Measurements from ENCODE around the gene TEX50. TPM values are rescaled to one million over a fixed set of nuclear protein-coding genes. Genes with fewer than 3 reads are reported as not detected.

The TEX50 gene, protein sequence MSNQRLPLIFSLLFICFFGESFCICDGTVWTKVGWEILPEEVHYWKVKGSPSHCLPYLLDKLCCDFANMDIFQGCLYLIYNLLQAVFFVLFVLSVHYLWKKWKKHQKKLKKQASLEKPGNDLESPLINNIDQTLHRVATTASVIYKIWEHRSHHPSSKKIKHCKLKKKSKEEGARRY
- total RNA-seq (2022; extraction: Qiagen RNA extraction), result not detected in 5 replicates

DNA sequence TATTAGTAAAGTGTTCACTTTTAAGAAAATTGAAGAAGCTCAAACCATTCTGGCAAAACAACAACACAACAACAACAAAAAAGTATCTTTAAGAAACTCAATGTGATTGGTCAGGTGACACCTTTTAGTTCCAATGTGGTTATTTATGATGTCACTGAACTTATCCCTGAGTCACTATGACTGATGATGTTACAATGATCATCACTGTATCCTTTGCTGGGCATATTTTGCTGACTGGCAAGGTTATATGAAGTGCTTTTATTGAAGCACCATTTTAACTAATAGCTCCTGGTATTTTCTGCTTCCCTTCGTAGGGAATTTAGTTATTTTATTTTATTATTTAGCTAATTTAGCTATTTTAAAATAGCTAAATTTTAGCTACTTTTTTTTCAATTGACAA, at the start of gene TEX50:
TSS of gene TEX50 (plus strand) at position 223 of the 400 bp plus-strand sequence. CDS start 184 bp downstream, outside the sequence.

DNA sequence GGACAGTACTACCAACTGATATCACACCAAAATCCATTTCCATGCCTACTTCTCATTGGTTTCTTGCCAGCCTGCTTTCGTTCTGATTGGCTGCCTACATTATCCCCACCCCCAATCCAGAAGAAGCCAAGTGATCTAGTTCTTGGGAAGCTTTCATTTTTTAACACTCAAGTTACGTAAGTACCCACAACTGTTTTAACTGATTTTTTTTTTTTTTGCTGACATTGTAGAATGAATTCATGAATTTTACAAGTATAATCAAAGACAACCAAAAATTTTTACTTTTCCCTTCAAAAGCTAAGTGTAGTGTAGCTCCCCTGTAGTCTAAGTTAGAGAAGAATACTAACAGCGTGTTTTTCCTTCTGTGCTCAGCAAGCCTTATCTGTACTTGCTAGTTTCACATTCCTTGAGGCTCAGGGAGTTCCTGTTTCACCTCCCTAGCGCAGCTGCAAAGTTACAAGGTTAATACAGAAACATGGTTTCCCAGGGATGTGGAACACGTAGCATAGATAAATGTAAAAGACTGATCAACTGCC, 32.0 kb upstream of the TEX50 start, which contains the start of gene SLC9C2:
TSS of gene SLC9C2 (minus strand) at position 17 of the 536 bp plus-strand sequence. CDS start 1,296 bp downstream, outside the sequence.

GRCh38 chr1:173669491-173669941, 34.4 kb downstream of the TEX50 start, which contains the start of gene ANKRD45:
TSS of gene ANKRD45 (minus strand) at chr1:173669851. CDS start at chr1:173659418, 10,433 bp downstream.

Other genes with a start within 250 kb of the TEX50 start
- 321 to 342 TPM (median 333 TPM) in 5 replicates for gene PRDX6, start 158.0 kb upstream of the TEX50 start, total RNA-seq (2022; extraction: Qiagen RNA extraction)
- not detected in 5 replicates for gene SLC9C2, start 32.3 kb upstream of the TEX50 start, total RNA-seq (2022; extraction: Qiagen RNA extraction)
- 0.08 to 0.15 TPM (median 0.10 TPM) in 5 replicates for gene ANKRD45, start 34.5 kb downstream of the TEX50 start, total RNA-seq (2022; extraction: Qiagen RNA extraction)
- gene KLHL20, start 79.6 kb downstream of the TEX50 start, total RNA-seq (2022; extraction: Qiagen RNA extraction), result 11.1 to 13.5 TPM (median 12.4 TPM) in 5 replicates
- gene DARS2, start 189.3 kb downstream of the TEX50 start, total RNA-seq (2022; extraction: Qiagen RNA extraction), result 38.2 to 42.9 TPM (median 42.0 TPM) in 5 replicates
- gene CENPL, start 189.5 kb downstream of the TEX50 start, total RNA-seq (2022; extraction: Qiagen RNA extraction), result 11.9 to 15.1 TPM (median 12.8 TPM) in 5 replicates
- gene GAS5, start 232.7 kb downstream of the TEX50 start, total RNA-seq (2022; extraction: Qiagen RNA extraction), result 273 to 346 TPM (median 286 TPM) in 5 replicates
- 1.0 to 1.5 TPM (median 1.2 TPM) in 5 replicates for gene ZBTB37, start 233.0 kb downstream of the TEX50 start, total RNA-seq (2022; extraction: Qiagen RNA extraction)

Measured in A549 treated with Mapracorat at 1 μM for 4 hours (cell line).